Thyroid gland (tissue), 4 donors: Measurements from ENCODE around the gene ANKRD66. TPM values are rescaled to one million over a fixed set of nuclear protein-coding genes. Genes with fewer than 3 reads are reported as not detected.

Experiments
- DNase-seq, 2 donors: peaks; one replicate each; pipeline ENCODE4 v3.0.0-alpha.2; 2019
- H3K27ac ChIP-seq, 3 donors: fragments of 200-600 bp; sonication (generic); 1 replicate in 2 of 3; 2 replicates in 1 of 3; pipeline ENCODE4 v1.5.1; 2016 to 2019; ENCODE audit warnings: mild to moderate bottlenecking in 1 of 3, moderate library complexity in 1 of 3
- H3K27me3 ChIP-seq: fragments of 200-600 bp; sonication (generic); one replicate; pipeline ENCODE4 v1.5.1; 2019
- H3K36me3 ChIP-seq, 2 donors: fragments of 200-600 bp; sonication (generic); one replicate each; pipeline ENCODE4 v1.5.1; 2016 to 2019
- H3K4me1 ChIP-seq, 2 donors: fragments of 200-600 bp; sonication (generic); one replicate each; pipeline ENCODE4 v1.5.1; 2017 to 2019
- H3K4me3 ChIP-seq, 3 donors: fragments of 200-600 bp; sonication (generic); replicated peaks in 1 of 3; 1 replicate in 2 of 3; 2 replicates in 1 of 3; pipeline ENCODE4 v1.5.1; 2016; ENCODE audit warnings: mild to moderate bottlenecking in 1 of 3
- H3K9me3 ChIP-seq: fragments of 200-600 bp; sonication (generic); one replicate; pipeline ENCODE4 v1.5.1; 2017
- POLR2A ChIP-seq, 2 donors: fragments of 450-650 bp; IDR thresholded peaks; one replicate each; pipeline ENCODE4 v1.6.1; 2017; ENCODE audit warnings: antibody characterized with exemption in 2 of 2, mild to moderate bottlenecking in 2 of 2, moderate library complexity in 1 of 2
- whole genome bisulfite sequencing, 2 donors: methylation state at CpG; one replicate each; pipeline ENCODE4 v1.1.5; 2017; 5-methylcytosine and 5-hydroxymethylcytosine counted together
- intact Hi-C: fragments of 100-400 bp; cut with DNase I; formaldehyde crosslinking; loops from one replicate; pipeline ENCODE4 v1.15.1; 2023
- total RNA-seq, 4 donors: library from RNA; depleted of rRNA; stranded (reverse); fragments of >200 nt; gene quantifications; one replicate each; pipeline ENCODE4 v1.2.3, GENCODE V29; 2016
- TF ChIP-seq, protein P1 (sequence below), 6 experiments: fragments of 200-600 bp in 3 of 6; fragments of 450-650 bp in 3 of 6; sonication (generic) in 3 of 6; IDR thresholded peaks; one replicate each; pipeline ENCODE4 v1.5.1; 2016 to 2019; ENCODE audit warnings: antibody characterized with exemption in 6 of 6, mild to moderate bottlenecking in 2 of 6, inconsistent platforms in 1 of 6, moderate library complexity in 1 of 6

Gene ANKRD66
- total RNA-seq, 4 donors from 2014 or later, result not detected

GRCh38 chr6:46749731-46750130 lies 3.0 kb downstream of the ANKRD66 start:
- H3K4me1 ChIP-seq, result no peaks in the 10 kb centered on the region
- intact Hi-C loops, result no loop called here
- TF ChIP-seq POLR2A (IDR thresholded peaks at IDR 0.05), result no peak
- TF ChIP-seq, protein P1, sequence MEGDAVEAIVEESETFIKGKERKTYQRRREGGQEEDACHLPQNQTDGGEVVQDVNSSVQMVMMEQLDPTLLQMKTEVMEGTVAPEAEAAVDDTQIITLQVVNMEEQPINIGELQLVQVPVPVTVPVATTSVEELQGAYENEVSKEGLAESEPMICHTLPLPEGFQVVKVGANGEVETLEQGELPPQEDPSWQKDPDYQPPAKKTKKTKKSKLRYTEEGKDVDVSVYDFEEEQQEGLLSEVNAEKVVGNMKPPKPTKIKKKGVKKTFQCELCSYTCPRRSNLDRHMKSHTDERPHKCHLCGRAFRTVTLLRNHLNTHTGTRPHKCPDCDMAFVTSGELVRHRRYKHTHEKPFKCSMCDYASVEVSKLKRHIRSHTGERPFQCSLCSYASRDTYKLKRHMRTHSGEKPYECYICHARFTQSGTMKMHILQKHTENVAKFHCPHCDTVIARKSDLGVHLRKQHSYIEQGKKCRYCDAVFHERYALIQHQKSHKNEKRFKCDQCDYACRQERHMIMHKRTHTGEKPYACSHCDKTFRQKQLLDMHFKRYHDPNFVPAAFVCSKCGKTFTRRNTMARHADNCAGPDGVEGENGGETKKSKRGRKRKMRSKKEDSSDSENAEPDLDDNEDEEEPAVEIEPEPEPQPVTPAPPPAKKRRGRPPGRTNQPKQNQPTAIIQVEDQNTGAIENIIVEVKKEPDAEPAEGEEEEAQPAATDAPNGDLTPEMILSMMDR (IDR thresholded peaks at IDR 0.05), result no peak
- no peak for DNase-seq
- H3K9me3 ChIP-seq, result no peaks in the 10 kb centered on the region
- no peak overlapping the region for H3K4me3 ChIP-seq
- H3K27me3 ChIP-seq, result no peaks in the 10 kb centered on the region
- 43 to 54% methylated on average over 5 of the region's 5 CpGs for WGBS, 2 donors
- no peak overlapping the region for H3K27ac ChIP-seq
- no peaks in the 10 kb centered on the region for H3K36me3 ChIP-seq

DNA sequence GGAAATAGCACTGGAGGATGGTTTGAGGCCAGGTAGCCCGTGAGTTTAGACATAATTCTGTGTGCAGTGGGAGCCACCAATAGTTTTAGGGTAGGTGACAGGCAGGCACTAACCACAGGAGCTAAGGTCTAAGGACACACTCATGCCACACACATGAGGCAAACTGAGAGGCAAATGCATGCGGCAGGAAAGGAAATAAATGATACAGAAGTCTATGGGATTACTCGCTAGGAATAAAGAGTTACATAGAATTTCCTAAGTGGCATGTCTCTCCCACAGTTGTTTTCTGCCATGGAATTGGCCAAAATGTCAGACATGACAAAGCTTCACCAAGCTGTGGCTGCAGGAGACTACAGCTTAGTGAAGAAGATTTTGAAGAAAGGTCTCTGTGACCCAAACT lies 4.9 kb downstream of the ANKRD66 start:
- no peak overlapping the region for H3K4me3 ChIP-seq
- DNase-seq, result no peak
- 88 to 95% methylated on average over 3 of the region's 3 CpGs for WGBS, 2 donors
- no peaks in the 10 kb centered on the region for H3K36me3 ChIP-seq
- no peak overlapping the region for H3K27ac ChIP-seq
- TF ChIP-seq POLR2A (IDR thresholded peaks at IDR 0.05), result no peak
- H3K4me1 ChIP-seq, result peaks cover 0 to under 1% of the 10 kb centered on the region in 2 donors
- H3K9me3 ChIP-seq, result no peaks in the 10 kb centered on the region
- intact Hi-C loops, result no loop called here
- H3K27me3 ChIP-seq, result no peaks in the 10 kb centered on the region

DNA sequence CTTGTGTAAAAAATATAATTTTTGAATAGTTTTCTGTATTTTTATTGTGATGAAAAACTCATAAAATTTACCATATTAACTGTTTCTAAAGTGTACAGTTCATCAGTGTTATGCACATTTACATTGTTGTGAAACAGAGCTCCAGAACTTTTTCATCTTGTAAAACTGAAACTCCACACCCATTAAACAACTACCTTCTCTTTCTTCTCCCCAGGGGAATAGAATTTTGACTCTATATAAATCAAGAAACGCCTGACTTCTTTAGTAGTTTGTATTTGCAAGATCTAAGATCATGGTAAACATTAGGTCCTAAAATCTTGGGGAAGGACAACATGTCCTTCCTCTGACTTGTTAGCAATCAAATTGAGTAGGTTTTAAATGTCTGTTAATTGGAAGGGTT lies 9.1 kb downstream of the ANKRD66 start:
- H3K4me3 ChIP-seq, result no peak overlapping the region
- no peaks in the 10 kb centered on the region for H3K27me3 ChIP-seq
- TF ChIP-seq, protein P1 (IDR thresholded peaks at IDR 0.05), result no peak
- no peak for TF ChIP-seq POLR2A (IDR thresholded peaks at IDR 0.05)
- H3K9me3 ChIP-seq, result no peaks in the 10 kb centered on the region
- H3K27ac ChIP-seq, result no peak overlapping the region
- 31 to 35% methylated on average over 1 of the region's 1 CpG for WGBS, 2 donors
- peaks cover 0 to 12% of the 10 kb centered on the region in 2 donors for H3K4me1 ChIP-seq
- DNase-seq, result no peak
- intact Hi-C loops, result no loop called here
- no peaks in the 10 kb centered on the region for H3K36me3 ChIP-seq

DNA sequence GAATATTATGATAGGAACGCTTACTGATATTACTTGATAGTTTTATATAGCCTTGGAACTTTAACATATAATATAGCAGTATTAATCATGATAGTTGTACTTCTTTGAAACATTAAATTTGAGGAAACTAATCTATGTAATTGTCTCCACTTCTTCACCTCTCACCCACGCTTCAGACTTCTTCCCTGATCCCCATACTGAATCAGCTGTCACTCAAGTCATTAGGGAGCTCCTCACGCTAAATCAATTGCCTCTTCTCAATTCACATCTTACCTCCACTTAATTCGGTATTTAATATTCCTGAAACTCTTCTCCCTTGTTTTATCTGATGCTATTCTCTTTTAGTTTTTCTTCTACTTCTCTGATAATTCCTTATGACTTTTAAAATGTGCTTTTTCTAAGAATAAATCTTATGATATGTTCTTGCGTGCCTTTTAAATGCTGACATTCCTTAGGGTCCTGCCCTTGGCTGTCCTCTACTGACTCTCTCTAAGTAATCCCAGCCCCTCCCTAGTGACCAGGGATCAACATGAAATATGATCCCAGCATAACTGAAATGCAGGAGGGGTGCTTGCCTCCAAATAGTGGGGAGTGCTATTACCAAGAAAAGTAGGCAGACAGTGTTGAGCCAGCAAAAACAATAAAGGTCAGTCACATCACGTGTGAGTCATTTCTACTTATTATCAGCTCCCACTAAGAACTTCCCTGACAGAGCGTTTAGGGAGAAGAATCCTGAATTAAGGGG lies 9.9 kb downstream of the ANKRD66 start:
- H3K4me3 ChIP-seq, result no peak overlapping the region
- no peak for TF ChIP-seq POLR2A (IDR thresholded peaks at IDR 0.05)
- TF ChIP-seq, protein P1 (IDR thresholded peaks at IDR 0.05), result no peak
- no peak for DNase-seq
- no peaks in the 10 kb centered on the region for H3K27me3 ChIP-seq
- no peak overlapping the region for H3K27ac ChIP-seq
- H3K4me1 ChIP-seq, result peaks cover 0 to 12% of the 10 kb centered on the region in 2 donors
- H3K9me3 ChIP-seq, result no peaks in the 10 kb centered on the region
- WGBS, 2 donors, result 66 to 72% methylated on average over 7 of the region's 7 CpGs
- intact Hi-C loops, result no loop called here
- no peaks in the 10 kb centered on the region for H3K36me3 ChIP-seq

GRCh38 chr6:46757214-46757596 lies 10.5 kb downstream of the ANKRD66 start:
- Histone ChIP-seq H3K27ac (no peak overlapping the region), H3K27me3 (no peaks in the 10 kb centered on the region), H3K4me1 (peaks cover 0 to 12% of the 10 kb centered on the region in 2 donors), H3K4me3 (no peak overlapping the region), H3K9me3 (no peaks in the 10 kb centered on the region), H3K36me3 (no peaks in the 10 kb centered on the region)
- DNase-seq, result no peak
- intact Hi-C loops, result no loop called here
- WGBS, 2 donors, result 77 to 81% methylated on average over 2 of the region's 2 CpGs
- no peak for TF ChIP-seq POLR2A (IDR thresholded peaks at IDR 0.05)
- TF ChIP-seq, protein P1 (IDR thresholded peaks at IDR 0.05), result no peak
